OCI-LY3 (cell line): ENCODE measurements around the gene CELA3B.

Source experiments
- CTCF ChIP-seq: fragments of 200-600, 300-600 bp; sonication (generic); IDR thresholded peaks from 2 replicates; pipeline ENCODE4 v1.5.1; 2014; ENCODE audit warnings: antibody characterized with exemption, low read length, low read depth
- EZH2phosphoT487 ChIP-seq: fragments of 200-600 bp; shearing (Covaris generic); IDR thresholded peaks from 2 replicates; pipeline ENCODE4 v1.6.1; 2018; ENCODE audit warnings: antibody characterized with exemption, mixed run types, low read depth

- no peak for TF ChIP-seq CTCF
- TF ChIP-seq EZH2phosphoT487: no peak
Measured at GRCh38 chr1:22031214-22031962, 54.6 kb downstream of the CELA3B start.
